SU-DHL-6 (cell line): ENCODE data around the gene RAB17.
A peak's percentile ranks its signal among the peaks of the same experiment; 100 is the strongest.

Experiments used
- H2AFZ ChIP-seq: fragments of 200-600 bp; sonication (generic); 2 replicates; pipeline ENCODE4 v1.6.1; 2014; ENCODE audit warnings: low read depth, mild to moderate bottlenecking, moderate library complexity, mixed read lengths, antibody characterized with exemption, low read length; ENCODE audit not compliant: severe bottlenecking
- H3F3A ChIP-seq: fragments of 200-600 bp; shearing (Covaris generic); 2 replicates; pipeline ENCODE4 v1.6.0; 2016; ENCODE audit warnings: antibody characterized with exemption, mild to moderate bottlenecking; ENCODE audit not compliant: insufficient read depth
- H3K27ac ChIP-seq: fragments of 200-600 bp; sonication (generic); 2 replicates; pipeline ENCODE4 v1.5.1; 2016; ENCODE audit warnings: low read depth, mild to moderate bottlenecking, low read length, moderate library complexity, mixed read lengths
- H3K27me3 ChIP-seq: fragments of 200-600 bp; sonication (generic), shearing (Covaris generic); 2 replicates; pipeline ENCODE4 v1.6.0; 2014; ENCODE audit warnings: mild to moderate bottlenecking, low read length
- H3K36me3 ChIP-seq: fragments of 200-600 bp; sonication (generic); 2 replicates; pipeline ENCODE4 v1.6.1; 2014; ENCODE audit warnings: mild to moderate bottlenecking, low read length, mixed read lengths
- H3K4me2 ChIP-seq: fragments of 300-600, 200-600 bp; shearing (Covaris generic), sonication (generic); 2 replicates; pipeline ENCODE4 v1.6.0; 2014; ENCODE audit warnings: low read length, low read depth, mild to moderate bottlenecking; ENCODE audit not compliant: poor library complexity, severe bottlenecking
- H3K4me3 ChIP-seq: fragments of 200-600 bp; sonication (generic); 2 replicates; pipeline ENCODE4 v1.5.1; 2014; ENCODE audit warnings: antibody characterized with exemption, low read length, mild to moderate bottlenecking, mixed read lengths; ENCODE audit not compliant: insufficient read depth, poor library complexity, severe bottlenecking
- H3K79me2 ChIP-seq: fragments of 200-600 bp; sonication (generic); 2 replicates; pipeline ENCODE4 v1.6.1; 2014; ENCODE audit warnings: mild to moderate bottlenecking, low read length, moderate library complexity; ENCODE audit not compliant: insufficient read depth
- H3K9ac ChIP-seq: fragments of 200-600 bp; sonication (generic); 2 replicates; pipeline ENCODE4 v1.7.0; 2014; ENCODE audit warnings: mild to moderate bottlenecking, low read length
- H3K9me2 ChIP-seq: fragments of 200-600 bp; sonication (generic); replicated peaks from 2 replicates; pipeline ENCODE4 v1.6.1; 2014; ENCODE audit warnings: low read length; ENCODE audit not compliant: insufficient read depth
- H3K9me3 ChIP-seq: fragments of 200-600 bp; sonication (generic); 2 replicates; pipeline ENCODE4 v1.6.1; 2014; ENCODE audit warnings: low read length, mixed read lengths; ENCODE audit not compliant: insufficient read depth
- H4K20me1 ChIP-seq: fragments of 200-600 bp; sonication (generic); 2 replicates; pipeline ENCODE4 v1.6.1; 2014; ENCODE audit warnings: low read depth, mild to moderate bottlenecking, antibody characterized with exemption, low read length, moderate library complexity, mixed read lengths
- EZH2phosphoT487 ChIP-seq: fragments of 200-600 bp; sonication (generic), shearing (Covaris generic); conservative IDR thresholded peaks from 2 replicates; pipeline ENCODE4 v1.6.1; 2018; ENCODE audit warnings: mild to moderate bottlenecking, antibody characterized with exemption, low read length, moderate library complexity, mixed read lengths
- TF ChIP-seq, protein P1 (sequence below): fragments of 200-600 bp; sonication (generic); IDR thresholded peaks from one replicate; pipeline ENCODE4 v1.5.1; 2017; ENCODE audit warnings: antibody characterized with exemption, mild to moderate bottlenecking, low read length, moderate library complexity; ENCODE audit not compliant: insufficient read depth, poor library complexity, severe bottlenecking

Gene RAB17

GRCh38 chr2:237572021-237572741 lies 18.4 kb downstream of the RAB17 start:
- Histone ChIP-seq H3K4me3 (no peak overlapping the region), H3K36me3 (no peaks in the 10 kb centered on the region), H3K9me3 (no peaks in the 10 kb centered on the region), H3K27me3 (no peaks in the 10 kb centered on the region), H2AFZ (no peak overlapping the region), H3F3A (no peaks in the 10 kb centered on the region), H3K27ac (no peak overlapping the region), H3K9me2 (no peaks in the 10 kb centered on the region), H4K20me1 (no peaks in the 10 kb centered on the region), H3K9ac (no peak overlapping the region), H3K79me2 (no peaks in the 10 kb centered on the region), H3K4me2 (no peak overlapping the region)
- TF ChIP-seq, protein P1, sequence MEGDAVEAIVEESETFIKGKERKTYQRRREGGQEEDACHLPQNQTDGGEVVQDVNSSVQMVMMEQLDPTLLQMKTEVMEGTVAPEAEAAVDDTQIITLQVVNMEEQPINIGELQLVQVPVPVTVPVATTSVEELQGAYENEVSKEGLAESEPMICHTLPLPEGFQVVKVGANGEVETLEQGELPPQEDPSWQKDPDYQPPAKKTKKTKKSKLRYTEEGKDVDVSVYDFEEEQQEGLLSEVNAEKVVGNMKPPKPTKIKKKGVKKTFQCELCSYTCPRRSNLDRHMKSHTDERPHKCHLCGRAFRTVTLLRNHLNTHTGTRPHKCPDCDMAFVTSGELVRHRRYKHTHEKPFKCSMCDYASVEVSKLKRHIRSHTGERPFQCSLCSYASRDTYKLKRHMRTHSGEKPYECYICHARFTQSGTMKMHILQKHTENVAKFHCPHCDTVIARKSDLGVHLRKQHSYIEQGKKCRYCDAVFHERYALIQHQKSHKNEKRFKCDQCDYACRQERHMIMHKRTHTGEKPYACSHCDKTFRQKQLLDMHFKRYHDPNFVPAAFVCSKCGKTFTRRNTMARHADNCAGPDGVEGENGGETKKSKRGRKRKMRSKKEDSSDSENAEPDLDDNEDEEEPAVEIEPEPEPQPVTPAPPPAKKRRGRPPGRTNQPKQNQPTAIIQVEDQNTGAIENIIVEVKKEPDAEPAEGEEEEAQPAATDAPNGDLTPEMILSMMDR, result peak; percentile 96
- TF ChIP-seq EZH2phosphoT487, result no peak

DNA sequence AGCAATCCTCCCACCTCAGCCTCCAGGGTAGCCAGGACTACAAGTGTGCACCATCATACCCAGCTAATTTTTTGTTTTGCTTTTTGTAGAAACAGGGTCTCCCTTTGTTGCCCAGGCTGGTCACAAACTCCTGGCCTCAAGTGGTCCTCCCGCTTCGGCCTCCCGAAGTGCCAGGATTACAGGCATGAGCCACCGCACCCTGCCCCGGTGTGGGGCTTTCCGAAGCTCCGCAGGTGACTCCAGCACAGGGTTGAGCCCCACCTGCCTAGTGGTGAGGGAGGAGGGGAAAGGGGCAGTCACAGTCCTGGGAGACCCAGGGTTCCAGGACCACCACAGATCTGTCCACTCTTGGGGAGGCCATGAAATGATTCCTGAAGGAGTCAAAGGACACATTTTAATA lies 19.0 kb downstream of the RAB17 start:
- Histone ChIP-seq H3K36me3 (no peaks in the 10 kb centered on the region), H3K27me3 (no peaks in the 10 kb centered on the region), H3K9me3 (no peaks in the 10 kb centered on the region), H3F3A (no peaks in the 10 kb centered on the region), H4K20me1 (no peaks in the 10 kb centered on the region), H2AFZ (no peak overlapping the region), H3K27ac (no peak overlapping the region), H3K4me2 (no peak overlapping the region), H3K9me2 (no peaks in the 10 kb centered on the region), H3K4me3 (no peak overlapping the region), H3K79me2 (no peaks in the 10 kb centered on the region), H3K9ac (no peak overlapping the region)
- no peak for TF ChIP-seq EZH2phosphoT487
- TF ChIP-seq, protein P1, result no peak

- Histone ChIP-seq H4K20me1 (no peaks in the 10 kb centered on the region), H3K9me2 (no peaks in the 10 kb centered on the region), H2AFZ (no peak overlapping the region), H3K9me3 (0 out of 2 replicates have a peak, but pooled peaks cover 1% of the 10 kb centered on the region), H3F3A (no peaks in the 10 kb centered on the region), H3K27me3 (no peaks in the 10 kb centered on the region), H3K79me2 (no peaks in the 10 kb centered on the region), H3K4me2 (no peak overlapping the region), H3K4me3 (no peak overlapping the region), H3K9ac (no peak overlapping the region), H3K36me3 (no peaks in the 10 kb centered on the region), H3K27ac (no peak overlapping the region)
- TF ChIP-seq EZH2phosphoT487, result no peak
- TF ChIP-seq, protein P1, result no peak
Observed at GRCh38 chr2:237570776-237571335, 19.7 kb downstream of the RAB17 start.
